Right lung (tissue), 5 donors: ENCODE measurements around the gene TRAM2. TPM values are rescaled to one million over a fixed set of nuclear protein-coding genes. Genes with fewer than 3 reads are reported as not detected.

Experiments
- DNase-seq, 2 donors: peaks; one replicate each; pipeline ENCODE4 v3.0.0-alpha.2; 2013
- polyA plus RNA-seq, 5 donors: library from polyadenylated mRNA; unstranded; fragments of 120-200 nt; gene quantifications; one replicate each; pipeline versions ENCODE4 v1.2.1 to v1.2.3, GENCODE V29; 2013; ENCODE audit warnings: inconsistent platforms in 1 of 5, low replicate concordance in 1 of 5; ENCODE audit not compliant: insufficient read length in 5 of 5, insufficient read depth in 1 of 5

Gene TRAM2
- polyA plus RNA-seq, 5 donors: 22.1 to 28.4 (median 23.9) TPM

DNA sequence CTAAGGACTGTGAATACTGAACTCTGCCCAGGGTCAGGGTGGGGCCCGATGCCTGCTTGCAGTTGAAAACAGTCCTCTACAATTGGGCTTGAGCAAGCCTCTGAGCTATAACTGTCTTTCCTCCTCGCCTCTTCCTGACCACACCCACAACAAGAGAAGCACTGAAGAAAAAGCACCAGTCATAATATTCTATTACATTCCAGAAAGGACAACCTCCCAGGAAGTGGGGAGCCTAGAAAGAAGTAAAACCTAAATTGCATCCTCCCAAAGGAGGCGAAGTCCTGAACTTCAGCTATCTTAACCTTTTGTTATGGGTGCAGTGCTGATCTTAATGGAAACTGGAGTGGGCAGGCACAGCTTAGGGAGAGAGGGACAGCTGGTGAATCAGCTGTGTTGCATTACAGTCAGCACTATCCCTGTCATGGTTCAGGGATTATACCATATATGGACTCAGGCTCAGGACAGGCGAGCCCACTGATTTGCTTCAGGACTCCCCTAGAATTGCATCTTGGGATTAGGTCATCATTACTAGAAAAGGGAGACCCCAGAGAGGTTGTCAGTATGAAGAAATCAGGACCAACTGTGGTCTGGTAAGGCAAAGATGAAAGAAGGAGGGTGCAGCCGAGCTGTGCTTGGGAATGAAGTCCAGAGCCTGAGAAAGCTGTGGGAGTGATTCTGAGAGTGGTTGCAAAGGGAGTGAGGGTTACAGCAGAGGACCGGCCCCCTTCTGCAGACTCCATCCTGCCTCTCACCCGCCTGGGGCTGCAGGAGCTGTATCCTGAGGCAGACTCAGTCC, 18.3 kb upstream of the TRAM2 start:
- peak; percentile 80 to 86 for DNase-seq

DNA sequence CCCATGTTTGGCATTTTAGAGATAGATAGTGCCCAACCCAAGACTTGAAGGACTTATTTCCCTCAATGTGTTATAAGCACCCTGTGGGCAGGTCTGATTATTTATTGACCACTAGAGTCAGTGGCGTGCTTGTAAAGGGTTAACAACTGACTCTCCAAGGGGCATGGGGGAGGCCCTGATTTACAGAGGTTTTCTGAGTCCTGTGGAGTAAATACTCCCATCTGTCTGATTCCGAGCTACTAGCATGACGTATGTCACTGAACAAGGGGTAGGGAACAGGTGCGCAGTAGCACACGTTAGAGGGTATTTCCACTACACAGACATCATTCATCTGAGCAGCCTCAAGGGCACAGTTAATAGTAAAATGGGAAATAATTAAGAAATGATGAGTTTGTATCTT, 17.4 kb upstream of the TRAM2 start:
- no peak for DNase-seq

DNA sequence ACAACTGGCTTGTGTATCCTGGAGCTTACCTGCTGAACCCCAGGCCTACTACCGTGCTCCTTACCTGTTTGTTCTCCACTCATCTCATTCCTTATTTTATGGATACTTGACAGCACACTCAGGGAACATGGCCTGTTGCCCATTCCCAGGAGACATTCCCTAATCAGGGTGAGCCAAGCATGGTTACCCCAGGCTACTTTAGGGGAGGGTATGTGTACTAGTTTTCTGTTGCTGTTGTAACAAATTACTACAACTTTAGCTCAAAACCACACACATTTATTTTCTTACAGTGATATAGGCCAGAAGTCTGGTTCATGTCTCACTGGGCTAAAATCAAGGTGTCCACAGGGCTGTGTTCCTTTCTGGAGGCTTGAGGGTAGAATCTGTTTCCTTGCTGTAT, 15.0 kb upstream of the TRAM2 start:
- DNase-seq: no peak

DNA sequence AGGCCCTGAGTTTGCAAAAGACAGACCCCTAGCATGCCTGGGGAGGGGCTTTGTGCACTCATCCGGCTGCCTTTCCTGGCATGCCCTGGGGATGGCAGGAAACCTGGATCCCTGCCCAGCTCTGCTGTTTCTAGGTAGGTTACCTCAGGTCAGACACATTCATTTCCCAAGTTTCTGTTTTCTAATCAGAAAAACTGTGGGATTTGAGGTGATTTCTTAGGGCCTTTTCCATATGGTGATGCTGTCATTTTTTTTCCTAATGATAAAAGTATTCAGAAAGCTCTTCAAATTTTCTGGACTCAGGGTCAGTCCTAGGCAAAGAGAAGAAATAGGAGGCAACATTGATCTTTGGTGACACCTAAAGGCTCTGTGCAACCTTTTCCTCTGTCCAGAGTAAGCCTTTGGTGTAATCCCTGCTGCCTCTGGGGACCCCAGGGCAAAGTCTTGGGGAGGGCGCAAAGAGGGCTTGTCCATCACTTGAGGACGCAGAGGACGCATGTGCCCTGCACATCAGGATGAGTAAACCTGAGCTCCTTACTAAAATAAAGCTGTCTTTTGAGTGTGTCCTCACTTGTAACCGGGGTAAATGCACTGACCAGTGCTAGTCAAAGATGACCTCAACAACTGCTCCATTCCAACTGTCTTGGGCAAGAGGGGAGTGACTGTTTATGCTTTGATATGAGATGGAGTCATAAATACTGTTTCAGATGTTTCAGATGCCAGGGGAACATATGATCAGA, 13.5 kb upstream of the TRAM2 start:
- DNase-seq: no peak

DNA sequence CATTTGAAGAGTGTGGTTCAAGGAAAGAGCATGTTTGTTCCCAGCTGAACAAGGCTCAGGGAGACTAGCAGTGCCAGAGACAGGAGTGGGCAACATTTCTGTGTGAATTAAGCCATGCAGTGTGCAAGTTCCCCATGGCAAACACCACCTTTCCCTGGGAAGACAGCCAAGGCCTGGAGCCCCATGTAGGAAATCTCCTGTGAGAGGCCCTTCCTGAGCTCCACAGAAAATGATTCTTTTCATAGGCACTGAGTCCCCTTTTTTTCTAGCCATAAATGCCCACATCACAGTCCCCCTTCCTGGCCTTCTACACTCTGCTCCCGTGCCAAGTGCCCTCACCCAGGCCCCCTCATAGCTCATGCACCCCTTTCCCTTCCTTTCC, 11.8 kb upstream of the TRAM2 start:
- no peak for DNase-seq

DNA sequence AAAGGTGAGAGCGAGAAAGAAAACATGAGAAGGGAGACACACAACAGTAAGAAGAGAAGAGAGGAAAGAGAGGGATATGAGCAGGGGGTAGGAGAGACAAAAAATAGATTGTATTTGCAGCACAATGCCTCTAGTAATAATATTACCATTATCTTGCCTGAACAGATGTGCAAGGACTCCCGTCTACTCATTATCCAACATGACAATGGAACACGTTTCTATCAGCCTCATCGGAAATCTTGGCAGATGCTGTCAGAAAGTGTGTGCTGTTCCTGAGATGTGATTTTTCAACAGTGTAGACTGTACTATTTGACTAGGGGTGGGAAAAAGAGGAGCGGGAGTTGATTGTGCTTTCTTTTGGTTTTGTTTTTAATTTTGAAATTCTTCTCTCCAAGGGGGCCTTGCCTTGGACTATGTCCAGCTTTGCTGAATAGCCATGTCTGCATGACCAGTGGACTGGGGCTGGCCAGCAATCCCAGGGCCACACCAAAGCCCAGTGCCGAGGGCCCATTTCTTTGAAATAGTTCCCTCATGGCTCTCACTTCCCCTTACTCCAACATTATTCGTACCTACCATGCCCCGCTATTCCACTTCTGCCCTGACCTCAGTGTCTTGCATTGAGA, 11.3 kb upstream of the TRAM2 start:
- DNase-seq: no peak

DNA sequence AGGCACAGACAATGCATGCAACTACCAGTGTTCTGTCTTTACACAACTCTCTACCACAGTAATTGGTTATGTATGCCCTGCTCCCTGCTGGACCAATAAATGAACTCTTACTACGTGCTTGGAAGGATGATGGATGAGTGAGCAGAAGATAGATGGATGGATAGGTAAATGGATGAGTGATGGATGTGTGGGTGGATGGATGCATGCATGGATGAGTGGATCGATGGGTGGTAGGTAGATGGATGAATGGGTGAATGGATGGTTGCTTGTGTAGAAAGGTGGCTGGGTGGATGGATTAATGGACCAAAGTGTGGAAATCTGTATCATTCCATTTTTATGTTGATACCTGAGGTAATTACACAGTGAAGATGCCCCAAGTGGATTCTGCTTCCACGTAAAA, 10.1 kb upstream of the TRAM2 start:
- DNase-seq: no peak

DNA sequence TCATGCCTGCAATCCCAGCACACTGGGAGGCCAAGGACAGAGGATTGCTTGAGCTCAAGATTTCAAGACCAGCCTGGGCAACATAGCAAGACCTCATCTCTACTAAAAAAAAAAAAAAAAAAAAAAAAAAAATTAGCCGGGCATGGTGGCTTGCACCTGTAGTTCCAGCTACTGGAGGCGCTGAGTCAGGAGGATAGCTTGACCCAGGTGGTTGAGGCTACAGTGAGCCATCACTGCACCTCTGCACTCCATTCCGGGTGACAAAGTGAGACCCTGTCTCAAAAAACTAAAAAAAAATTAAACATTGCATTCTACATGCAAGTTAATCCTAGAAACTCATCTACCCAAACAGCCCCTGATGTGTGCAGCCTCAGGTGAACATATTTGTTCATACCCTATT, 7.3 kb upstream of the TRAM2 start:
- DNase-seq: no peak

DNA sequence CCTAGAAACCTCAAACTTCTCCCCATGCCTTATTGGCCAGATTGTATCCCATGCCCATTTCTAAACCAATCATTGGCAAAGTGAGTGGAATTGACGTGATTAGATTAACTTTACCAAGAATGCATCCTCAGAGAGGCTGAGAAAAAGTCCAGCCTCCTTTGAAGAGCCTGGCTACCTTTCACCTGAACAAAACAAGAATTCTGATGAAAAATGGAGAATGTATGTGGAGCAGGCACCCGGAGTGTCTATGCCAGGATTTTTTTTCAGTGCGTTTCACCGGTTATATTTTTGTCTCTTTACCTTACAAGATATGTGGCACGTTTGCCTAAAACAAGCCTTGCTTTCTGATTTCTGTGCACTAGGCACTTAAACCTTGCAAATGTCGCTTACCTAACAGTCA, 6.1 kb upstream of the TRAM2 start:
- DNase-seq: no peak

DNA sequence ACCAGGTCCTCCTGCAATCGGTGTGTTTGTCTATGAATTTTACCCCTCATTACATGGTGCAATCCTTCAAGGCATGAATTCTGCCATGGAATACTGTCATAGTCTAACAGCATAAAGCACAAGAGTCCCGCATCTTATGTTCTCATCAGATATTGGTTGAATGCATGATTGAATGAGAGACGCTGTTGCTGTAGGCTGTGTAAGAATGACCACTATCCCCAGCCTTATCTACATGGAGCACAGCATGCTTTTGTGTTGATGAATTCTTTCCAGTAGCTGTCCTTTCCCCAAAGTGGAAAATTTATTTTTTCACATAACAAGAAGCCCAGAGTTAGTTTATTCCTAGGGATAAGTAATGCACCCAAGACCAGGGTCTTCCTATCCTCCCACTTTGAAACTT, 5.6 kb upstream of the TRAM2 start:
- no peak for DNase-seq

DNA sequence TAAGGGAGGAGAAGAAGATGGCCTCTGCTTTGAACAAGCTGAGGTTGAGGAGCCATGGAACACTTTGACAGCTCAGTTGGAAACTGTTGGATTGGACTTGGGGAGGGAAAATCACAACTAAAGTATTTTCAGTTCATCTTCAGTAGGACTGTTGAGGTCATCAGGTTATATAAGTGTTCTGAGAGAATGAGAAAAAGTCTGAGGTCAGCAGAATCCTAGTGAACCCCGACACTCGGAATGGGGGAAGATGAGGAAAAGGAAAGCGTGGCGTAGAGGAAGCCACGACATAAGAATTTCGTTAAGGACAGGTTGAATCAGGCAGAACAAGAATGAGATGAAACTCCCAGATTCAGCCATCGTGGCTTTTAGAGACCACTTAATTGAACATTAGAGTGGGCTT, 4.0 kb upstream of the TRAM2 start:
- no peak for DNase-seq

DNA sequence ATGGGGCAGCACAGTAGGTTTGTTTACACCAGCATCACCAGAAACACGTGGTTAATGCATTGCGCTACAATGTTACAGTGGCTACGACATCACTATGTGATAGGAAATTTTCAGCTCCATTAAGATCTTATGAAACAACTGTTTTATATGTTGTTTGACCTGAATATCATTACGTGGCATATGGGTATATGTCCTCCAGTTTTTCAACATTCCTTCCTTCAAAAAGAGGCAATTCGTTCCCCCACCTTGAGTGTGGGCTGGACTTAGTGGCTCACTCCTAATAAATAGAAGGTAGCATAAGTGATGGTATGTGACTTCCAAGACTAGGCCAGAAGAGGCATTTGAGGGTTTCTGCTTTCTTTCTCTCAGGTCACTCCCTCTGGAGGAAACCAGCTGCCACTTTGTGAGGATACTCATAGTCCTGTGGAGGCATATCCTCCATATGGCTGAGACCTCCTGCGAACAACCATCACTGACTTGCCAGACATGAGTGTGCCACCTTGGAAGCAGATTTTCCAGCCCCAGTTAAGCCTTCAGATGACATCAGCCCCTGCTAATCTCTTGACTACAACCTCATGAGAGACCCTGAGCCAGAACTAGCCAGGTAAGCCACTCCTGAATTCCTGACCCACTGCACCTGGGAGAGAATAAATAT, 2.3 kb upstream of the TRAM2 start:
- DNase-seq: no peak

DNA sequence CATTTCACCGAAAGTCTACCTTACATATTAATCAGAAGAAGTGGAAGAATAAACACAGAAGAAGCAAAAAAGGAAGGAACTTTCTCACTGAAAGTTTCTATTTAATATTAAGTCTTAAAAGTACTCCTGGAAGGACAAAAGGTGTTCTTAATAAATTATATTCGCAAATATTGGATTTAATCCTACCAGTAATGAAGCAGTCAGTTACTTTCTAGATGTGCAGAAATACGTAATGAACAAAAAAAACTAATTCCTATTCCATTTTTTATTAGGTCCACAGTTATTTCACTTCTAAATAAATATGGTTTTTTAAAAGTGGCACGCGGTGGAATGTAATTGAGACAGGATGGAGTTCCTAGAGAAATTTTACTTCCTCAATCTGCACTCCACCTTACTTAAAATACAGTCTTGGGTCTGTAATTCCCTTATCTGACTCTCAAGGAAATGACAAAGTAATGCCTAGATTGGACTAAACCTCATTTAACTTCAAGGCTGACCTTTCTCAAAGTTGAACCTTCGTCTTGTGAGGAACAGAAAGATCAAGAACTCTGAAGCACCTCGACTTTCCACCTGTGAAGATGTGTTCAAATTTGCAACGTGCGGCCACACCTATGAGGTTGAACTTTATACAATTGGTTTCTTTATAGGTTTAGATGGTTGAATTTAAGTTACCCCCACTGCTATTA, 1.1 kb upstream of the TRAM2 start:
- no peak for DNase-seq

DNA sequence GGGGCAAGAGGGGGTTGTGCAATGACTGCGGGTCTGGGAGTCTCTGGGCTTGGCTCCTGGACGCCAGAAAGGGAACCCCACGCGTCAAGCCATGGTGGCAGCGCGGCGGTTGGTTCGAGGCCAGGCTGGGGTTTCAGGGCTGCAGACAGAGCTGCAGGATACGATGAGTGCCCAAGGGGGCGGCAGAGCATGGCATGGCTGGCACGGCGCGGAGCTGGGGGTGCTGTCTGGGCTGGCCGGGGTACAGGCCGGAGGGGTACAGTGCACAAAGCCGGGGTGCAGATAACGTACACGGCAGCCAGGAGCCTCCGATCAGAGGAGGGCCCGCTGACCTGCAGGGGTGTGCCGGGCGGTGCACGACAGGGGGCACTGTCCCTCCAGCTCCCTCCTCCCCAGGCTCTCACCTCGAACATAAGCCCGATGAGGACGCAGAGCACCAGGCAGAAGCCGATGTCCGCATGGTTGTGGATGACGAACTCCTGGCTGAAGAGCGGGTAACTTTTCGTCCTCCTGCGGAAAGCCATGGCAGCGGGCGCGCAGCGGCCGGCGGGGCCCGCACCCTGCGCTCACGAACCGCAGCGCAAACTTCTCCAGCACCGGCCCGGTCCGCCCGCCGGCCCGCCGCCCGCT, 353 bp downstream of the TRAM2 start:
- DNase-seq: peak in 1 of 2 donors; percentile 65

DNA sequence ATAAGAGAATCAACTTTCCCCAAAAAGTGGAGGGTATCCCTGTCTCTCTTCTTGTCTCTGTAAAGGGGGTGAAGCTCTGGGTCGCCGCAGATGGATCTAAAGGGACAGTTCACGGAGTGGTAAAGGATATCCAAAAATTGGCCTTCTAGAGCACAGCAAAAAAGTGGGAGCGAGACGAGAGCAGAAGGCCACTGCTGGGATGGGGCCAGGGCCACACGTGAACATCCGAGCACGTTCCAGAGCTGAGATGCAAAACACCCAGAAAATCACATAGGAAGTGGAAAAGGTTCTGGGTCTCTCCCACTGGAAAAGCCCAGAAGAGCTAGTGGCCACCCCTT, 837 bp downstream of the TRAM2 start:
- no peak for DNase-seq

DNA sequence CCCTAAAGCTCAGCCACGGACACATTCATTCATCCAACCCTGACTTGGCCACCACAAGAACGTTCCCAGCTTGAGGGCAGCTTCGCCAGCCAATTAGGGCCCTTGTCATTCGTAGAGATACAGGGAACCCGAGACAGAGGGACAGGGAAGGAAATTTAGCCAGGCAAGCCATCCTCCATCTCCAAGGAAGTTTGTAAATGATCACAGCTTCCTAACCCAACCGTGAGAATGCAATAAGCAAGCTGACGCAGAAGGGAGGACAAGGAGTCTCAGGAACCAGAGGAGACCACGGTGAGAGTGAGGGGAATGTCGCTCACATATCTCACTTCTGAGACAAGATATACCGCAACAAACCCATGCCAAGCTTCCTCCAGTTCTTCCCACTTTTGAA, 1.4 kb downstream of the TRAM2 start:
- DNase-seq: no peak

DNA sequence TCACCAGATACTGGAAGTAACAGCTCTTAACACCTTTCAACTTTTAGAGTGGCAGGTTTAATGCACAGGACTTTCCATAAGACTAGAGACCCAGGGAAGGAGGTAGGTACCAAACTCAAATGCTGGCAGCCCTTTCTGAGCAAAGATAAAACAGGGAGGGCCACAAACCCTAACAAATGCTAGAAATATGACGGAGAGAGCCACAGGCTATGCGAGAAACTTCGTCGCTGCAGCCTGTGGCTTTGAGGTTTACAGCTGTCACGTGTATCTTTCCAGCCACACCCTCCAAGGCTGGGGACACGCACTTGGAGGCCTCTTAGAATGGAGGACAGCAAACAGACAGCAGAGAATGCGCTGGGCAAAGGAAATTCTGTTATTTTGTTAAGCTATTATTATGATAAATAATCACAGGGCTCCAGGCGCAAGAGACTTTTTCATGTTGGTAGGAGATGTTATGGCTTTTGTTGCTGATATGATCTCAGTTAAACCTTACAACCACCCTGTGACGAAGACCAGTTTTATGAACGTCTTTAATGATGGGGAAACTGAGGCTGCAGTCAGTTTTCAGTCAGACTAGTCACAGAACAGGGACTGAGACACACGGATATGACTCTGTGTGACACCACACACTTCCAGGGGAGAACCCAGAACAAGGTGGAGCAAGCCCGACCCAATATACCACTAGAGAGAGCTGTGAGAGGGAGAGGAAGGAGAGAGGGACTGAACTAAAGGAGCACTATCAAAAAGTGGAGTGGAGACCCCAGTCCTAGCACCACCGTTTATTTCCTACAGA, 2.0 kb downstream of the TRAM2 start:
- no peak for DNase-seq

DNA sequence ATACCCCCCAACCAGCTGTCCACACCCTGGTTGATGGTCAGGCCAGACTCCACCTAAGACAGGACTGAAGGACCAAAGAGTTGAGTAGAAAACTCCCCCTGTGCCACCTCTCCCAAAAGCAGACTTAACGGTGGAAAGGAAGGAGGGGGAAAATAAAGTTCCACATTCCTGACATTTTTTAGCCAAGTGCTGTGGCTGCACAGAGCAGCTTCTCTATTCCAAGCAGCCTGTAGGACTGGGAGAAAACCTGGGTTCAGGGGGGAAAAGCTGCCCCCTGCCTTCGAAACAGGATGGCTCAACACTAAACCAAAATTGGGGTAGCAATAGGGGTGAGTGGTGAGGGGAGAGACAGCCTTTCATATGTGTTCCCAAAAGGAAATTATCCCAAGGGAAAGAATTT, 3.6 kb downstream of the TRAM2 start:
- DNase-seq: no peak

DNA sequence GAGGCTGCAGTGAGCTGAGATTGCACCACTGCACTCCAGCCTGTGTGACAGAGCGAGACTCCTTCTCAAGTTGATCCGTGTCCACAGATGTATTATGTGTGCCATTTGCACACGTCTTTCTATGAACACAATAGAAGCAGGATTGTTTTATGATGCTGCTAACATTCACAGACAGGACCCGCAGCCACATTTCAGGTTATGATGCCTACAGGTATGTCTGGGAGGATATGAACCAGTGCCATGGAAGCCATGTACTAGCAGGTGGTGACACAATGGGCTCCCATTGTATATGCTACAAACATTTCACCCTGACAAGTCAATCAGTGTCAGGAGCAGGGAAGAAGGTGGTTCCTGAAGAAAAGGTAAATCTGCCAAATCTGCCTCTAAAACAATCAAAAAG, 4.3 kb downstream of the TRAM2 start:
- no peak for DNase-seq

DNA sequence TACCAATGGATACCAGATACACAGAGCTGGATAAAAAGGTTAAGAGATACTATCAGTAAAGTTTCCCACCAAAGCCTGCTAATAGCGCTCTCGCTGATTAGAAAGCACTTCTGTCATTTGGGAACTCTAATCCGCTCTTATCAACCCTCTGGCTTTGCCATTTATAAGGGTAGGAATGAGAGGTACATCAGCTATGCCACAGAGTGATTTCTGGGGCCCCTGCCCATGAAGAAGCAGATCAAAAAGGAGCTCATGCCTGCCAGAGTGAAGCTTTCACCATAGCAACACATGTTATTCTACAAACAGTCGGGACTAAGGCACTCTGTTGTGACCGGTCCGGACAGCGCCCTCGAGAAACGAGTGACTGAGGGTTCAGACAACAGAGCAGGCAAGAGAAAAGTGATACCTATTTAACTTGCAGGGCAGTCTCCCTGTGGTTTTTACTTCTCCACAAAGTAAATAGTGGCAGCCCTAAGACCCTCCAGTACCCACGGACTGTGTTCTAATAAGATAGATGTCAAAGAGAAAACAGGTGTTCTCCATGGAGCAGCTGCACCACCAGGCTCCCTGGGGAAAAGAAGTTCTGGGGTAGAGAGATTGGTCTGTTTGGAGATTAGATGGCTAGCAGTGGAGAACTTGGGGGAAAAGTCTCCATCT, 5.6 kb downstream of the TRAM2 start:
- no peak for DNase-seq
